CD14-positive monocyte (primary cell): Measurements from ENCODE around the gene TFB1M. TPM values are rescaled to one million over a fixed set of nuclear protein-coding genes. Genes with fewer than 3 reads are reported as not detected.

Experiments used
- DNase-seq, 3 donors: peaks; one replicate each; pipeline ENCODE4 v3.0.0-alpha.2; 2011 to 2022
- H2AFZ ChIP-seq: 2 replicates; pipeline ENCODE4 v1.6.0; 2012; ENCODE audit warnings: mild to moderate bottlenecking, low read depth, low read length, inconsistent platforms; ENCODE audit not compliant: insufficient read depth, poor library complexity, severe bottlenecking
- H3K27ac ChIP-seq, 2 donors: 1 replicate in 1 of 2; 2 replicates in 1 of 2; pipeline ENCODE4 v1.5.1; 2012 to 2013; ENCODE audit warnings: low read length in 2 of 2, control low read depth in 1 of 2, inconsistent platforms in 1 of 2, low read depth in 1 of 2, mild to moderate bottlenecking in 1 of 2
- H3K27me3 ChIP-seq, 2 donors: one replicate each; pipeline versions ENCODE4 v1.6.0 to v1.6.1; 2011 to 2013; ENCODE audit warnings: low read length in 2 of 2; ENCODE audit not compliant: control insufficient read depth in 2 of 2, insufficient read depth in 2 of 2
- H3K36me3 ChIP-seq, 2 donors: replicated peaks in 1 of 2; 1 replicate in 1 of 2; 2 replicates in 1 of 2; pipeline versions ENCODE4 v1.5.1 to v1.6.1; 2012 to 2013; ENCODE audit warnings: low read length in 2 of 2, control low read depth in 1 of 2, inconsistent platforms in 1 of 2, mild to moderate bottlenecking in 1 of 2; ENCODE audit not compliant: insufficient read depth in 2 of 2, control insufficient read depth in 1 of 2
- H3K4me1 ChIP-seq, 2 donors: 1 replicate in 1 of 2; 2 replicates in 1 of 2; pipeline versions ENCODE4 v1.5.1 to v1.6.1; 2012 to 2013; ENCODE audit warnings: low read length in 2 of 2, control low read depth in 1 of 2, inconsistent platforms in 1 of 2, mild to moderate bottlenecking in 1 of 2, moderate library complexity in 1 of 2; ENCODE audit not compliant: insufficient read depth in 2 of 2, control insufficient read depth in 1 of 2
- H3K4me2 ChIP-seq: replicated peaks from 2 replicates; pipeline ENCODE3; 2012; ENCODE audit warnings: low read length, moderate library complexity, mild to moderate bottlenecking; ENCODE audit not compliant: poor library complexity, severe bottlenecking; ENCODE audit errors: extremely low read depth
- H3K4me3 ChIP-seq, 3 experiments: fragments of 200-600 bp in 1 of 3; sonication (generic) in 1 of 3; replicated peaks in 1 of 3; 1 replicate in 2 of 3; 2 replicates in 1 of 3; pipeline ENCODE4 v1.5.1; 2011 to 2013; ENCODE audit warnings: low read length in 3 of 3, mild to moderate bottlenecking in 3 of 3, control low read depth in 2 of 3, low read depth in 2 of 3, inconsistent platforms in 1 of 3, moderate library complexity in 1 of 3
- H3K79me2 ChIP-seq: 2 replicates; pipeline ENCODE4 v1.6.0; 2012; ENCODE audit warnings: mild to moderate bottlenecking, control low read depth, inconsistent platforms, low read length, moderate library complexity; ENCODE audit not compliant: insufficient read depth
- H3K9ac ChIP-seq: 2 replicates; pipeline ENCODE4 v1.6.0; 2017; ENCODE audit warnings: low read length, mild to moderate bottlenecking; ENCODE audit not compliant: insufficient read depth, poor library complexity, severe bottlenecking
- H3K9me3 ChIP-seq, 2 donors: replicated peaks in 1 of 2; 1 replicate in 1 of 2; 2 replicates in 1 of 2; pipeline versions ENCODE4 v1.5.1 to v1.6.1; 2012 to 2013; ENCODE audit warnings: low read length in 2 of 2, control low read depth in 1 of 2; ENCODE audit not compliant: control insufficient read depth in 1 of 2, insufficient read depth in 1 of 2
- H4K20me1 ChIP-seq: 2 replicates; pipeline ENCODE4 v1.6.0; 2012; ENCODE audit warnings: mild to moderate bottlenecking, low read length, control low read depth, moderate library complexity; ENCODE audit not compliant: insufficient read depth
- H3K27ac Mint-ChIP-seq, 7 donors: one replicate each; pipeline ENCODE4 v1.8.0; 2020; ENCODE audit warnings: mild to moderate bottlenecking in 7 of 7, mixed read lengths in 7 of 7, moderate library complexity in 6 of 7, inconsistent platforms in 2 of 7
- H3K27me3 Mint-ChIP-seq, 3 donors: one replicate each; pipeline ENCODE4 v1.8.0; 2021 to 2022; ENCODE audit warnings: low read depth in 3 of 3, mild to moderate bottlenecking in 3 of 3, mixed read lengths in 3 of 3, moderate library complexity in 3 of 3, inconsistent platforms in 1 of 3
- H3K36me3 Mint-ChIP-seq, 2 donors: one replicate each; pipeline ENCODE4 v1.8.0; 2020; ENCODE audit warnings: mixed read lengths in 2 of 2, inconsistent platforms in 1 of 2, mild to moderate bottlenecking in 1 of 2
- H3K4me1 Mint-ChIP-seq: one replicate; pipeline ENCODE4 v1.8.0; 2020; ENCODE audit warnings: mild to moderate bottlenecking, mixed read lengths
- H3K4me3 Mint-ChIP-seq, 2 donors: one replicate each; pipeline ENCODE4 v1.8.0; 2020; ENCODE audit warnings: mild to moderate bottlenecking in 2 of 2, mixed read lengths in 2 of 2, moderate library complexity in 1 of 2
- H3K9me3 Mint-ChIP-seq, 7 donors: one replicate each; pipeline ENCODE4 v1.8.0; 2020 to 2022; ENCODE audit warnings: mixed read lengths in 7 of 7, mild to moderate bottlenecking in 6 of 7, moderate library complexity in 6 of 7, inconsistent platforms in 2 of 7
- CTCF ChIP-seq: fragments of 200-600 bp; IDR thresholded peaks from one replicate; pipeline ENCODE4 v1.8.0; 2022; ENCODE audit warnings: antibody characterized with exemption, mild to moderate bottlenecking
- WGBS: methylation state at CpG from one replicate; pipeline ENCODE4 v1.1.5; 2013; ENCODE audit warnings: missing lambda C conversion rate; ENCODE audit not compliant: insufficient coverage; 5-methylcytosine and 5-hydroxymethylcytosine counted together
- intact Hi-C, 2 donors: fragments of 100-400 bp; cut with micrococcal nuclease; formaldehyde crosslinking; loops; one replicate each; pipeline versions ENCODE4 v1.15.0 to v1.15.1; 2023
- polyA plus RNA-seq, 3 donors: library from polyadenylated mRNA; depleted of rRNA in 1 of 3; unstranded in 2 of 3; stranded (reverse) in 1 of 3; fragments of 300-500 nt in 2 of 3; fragments of >200 nt in 1 of 3; fragmentation: Illumina TruSeq in 2 of 3; gene quantifications; 1 replicate in 2 of 3; 2 replicates in 1 of 3; pipeline ENCODE4 v1.2.3, GENCODE V29; 2012 to 2021

Gene TFB1M
- polyA plus RNA-seq, 3 donors = 4.8 to 5.4 (median 4.8) TPM

- intact Hi-C loops = loop anchor here (2.0 to 10.0 kb wide), 4 partner anchors 97 to 1360 kb away; no protein-coding TSS in a partner anchor
- Histone ChIP-seq H3K27me3 (no peaks in the 10 kb centered on the region), H3K4me1 (no peaks in the 10 kb centered on the region), H3K9me3 (no peaks in the 10 kb centered on the region), H3K27ac (no peak overlapping the region), H4K20me1 (no peaks in the 10 kb centered on the region), H3K4me2 (no peak overlapping the region), H3K9ac (no peak overlapping the region), H2AFZ (no peak overlapping the region), H3K36me3 (no peaks in the 10 kb centered on the region), H3K79me2 (no peaks in the 10 kb centered on the region), H3K4me3 (no peak overlapping the region)
- peak; percentile 53 to 58 (median 58) for DNase-seq
- H3K4me3 Mint-ChIP-seq = no peak overlapping the region
- peaks cover 0 to 5% (median 0%) of the 10 kb centered on the region in 3 donors for H3K27me3 Mint-ChIP-seq
- WGBS = 0% methylated on average over 1 of the region's 1 CpG
- no peaks in the 10 kb centered on the region for H3K9me3 Mint-ChIP-seq
- H3K36me3 Mint-ChIP-seq = no peaks in the 10 kb centered on the region
- peak; percentile 86 for TF ChIP-seq CTCF
- H3K4me1 Mint-ChIP-seq = peaks cover 2% of the 10 kb centered on the region
- H3K27ac Mint-ChIP-seq = peak overlapping the region in 4 of 7 donors; percentile 0 to 33 (median 29)
Observed at GRCh38 chr6:155327326-155328073, 13.2 kb upstream of the TFB1M start.

- Mint-ChIP-seq H3K36me3 (no peaks in the 10 kb centered on the region), H3K27me3 (peaks cover 0 to 5% (median 0%) of the 10 kb centered on the region in 3 donors), H3K9me3 (no peaks in the 10 kb centered on the region), H3K27ac (no peak overlapping the region), H3K4me3 (peak overlapping the region in 1 of 2 donors; percentile 10), H3K4me1 (peaks cover 8% of the 10 kb centered on the region)
- H2AFZ ChIP-seq = no peak overlapping the region
- no peaks in the 10 kb centered on the region for H3K27me3 ChIP-seq
- no peak for TF ChIP-seq CTCF
- H3K27ac ChIP-seq = no peak overlapping the region
- H3K36me3 ChIP-seq = no peaks in the 10 kb centered on the region
- no peak for DNase-seq
- intact Hi-C loops = loop anchor here (2.0 to 10.0 kb wide), 4 partner anchors 99 to 1361 kb away; no protein-coding TSS in a partner anchor
- WGBS = 94% methylated on average over 4 of the region's 6 CpGs
- H3K9ac ChIP-seq = no peak overlapping the region
- no peaks in the 10 kb centered on the region for H3K79me2 ChIP-seq
- no peaks in the 10 kb centered on the region for H3K4me1 ChIP-seq
- H3K9me3 ChIP-seq = no peaks in the 10 kb centered on the region
- H3K4me3 ChIP-seq = no peak overlapping the region
- no peaks in the 10 kb centered on the region for H4K20me1 ChIP-seq
- H3K4me2 ChIP-seq = no peak overlapping the region
Observed at GRCh38 chr6:155325700-155326516, 11.6 kb upstream of the TFB1M start.
